GM12865 (cell line): ENCODE data around the gene SRC.

Experiments used
- DNase-seq: peaks from one replicate; pipeline ENCODE4 v3.0.0; 2010; ENCODE audit warnings: low read depth
- H3K4me3 ChIP-seq: 2 replicates; pipeline ENCODE4 v1.5.1; 2011; ENCODE audit warnings: mild to moderate bottlenecking, low read depth, low read length, control low read depth
- CTCF ChIP-seq: IDR thresholded peaks from 2 replicates; pipeline ENCODE4 v1.5.1; 2011; ENCODE audit warnings: low read length, control low read depth, low read depth, inconsistent platforms; ENCODE audit not compliant: insufficient read depth; ENCODE audit errors: missing control alignments

SRC gene

GRCh38 chr20:37355252-37356180 lies 9.6 kb downstream of the SRC start:
- TF ChIP-seq CTCF, result no peak
- no peak overlapping the region for H3K4me3 ChIP-seq
- DNase-seq, result no peak

GRCh38 chr20:37356387-37356786 lies 10.4 kb downstream of the SRC start:
- TF ChIP-seq CTCF, result no peak
- H3K4me3 ChIP-seq, result no peak overlapping the region
- no peak for DNase-seq

GRCh38 chr20:37356961-37357371 lies 11.0 kb downstream of the SRC start:
- TF ChIP-seq CTCF, result no peak
- DNase-seq, result no peak
- no peak overlapping the region for H3K4me3 ChIP-seq

- no peak overlapping the region for H3K4me3 ChIP-seq
- no peak for TF ChIP-seq CTCF
- no peak for DNase-seq
Measured at GRCh38 chr20:37357481-37358365, 11.8 kb downstream of the SRC start.

GRCh38 chr20:37358366-37359150 lies 12.6 kb downstream of the SRC start:
- no peak for TF ChIP-seq CTCF
- DNase-seq, result no peak
- no peak overlapping the region for H3K4me3 ChIP-seq

- DNase-seq, result no peak
- H3K4me3 ChIP-seq, result no peak overlapping the region
- TF ChIP-seq CTCF, result no peak
Measured at GRCh38 chr20:37359331-37359730, 13.4 kb downstream of the SRC start.
